HepG2 (cell line): ENCODE measurements around the gene VSIG8.

Experiments
- ASH2L ChIP-seq: fragments of 300-600, 200-600 bp; sonication (generic); IDR thresholded peaks from 2 replicates; pipeline ENCODE4 v1.7.0; 2017; ENCODE audit warnings: low read depth, mild to moderate bottlenecking, moderate library complexity, mixed read lengths, low read length; ENCODE audit not compliant: insufficient read length
- CBX1 ChIP-seq: IDR thresholded peaks from one replicate; pipeline ENCODE4 v1.6.1; 2016; ENCODE audit warnings: antibody characterized with exemption, low read depth
- CTCF ChIP-seq: sonication (generic); formaldehyde crosslinking; IDR thresholded peaks from 2 replicates; pipeline ENCODE4 v1.5.0; 2020; ENCODE audit warnings: mild to moderate bottlenecking, missing genetic modification reagents, moderate library complexity
- HNRNPL ChIP-seq: fragments of 200-400 bp; formaldehyde crosslinking; IDR thresholded peaks from 2 replicates; pipeline ENCODE4 v1.6.1; 2017; ENCODE audit warnings: mild to moderate bottlenecking, low read depth, low read length
- SP1 ChIP-seq, 2 experiments: fragments of 450-650 bp in 1 of 2; sonication (generic) in 1 of 2; formaldehyde crosslinking in 1 of 2; IDR thresholded peaks; 2 replicates each; pipeline versions ENCODE4 v1.4.0 to v1.6.1; 2016 to 2020; ENCODE audit warnings: missing genetic modification reagents in 1 of 2
- ZHX2 ChIP-seq, 2 experiments: sonication (generic) in 1 of 2; formaldehyde crosslinking in 1 of 2; IDR thresholded peaks; 2 replicates each; pipeline versions ENCODE4 v1.6.1 to v1.9.0; 2014 to 2022; ENCODE audit warnings: antibody characterized with exemption in 1 of 2, borderline replicate concordance in 1 of 2, inconsistent platforms in 1 of 2, low read depth in 1 of 2, missing genetic modification reagents in 1 of 2
- ZNF20 ChIP-seq: sonication (generic); formaldehyde crosslinking; IDR thresholded peaks from 2 replicates; pipeline ENCODE4 v1.4.0; 2020; ENCODE audit warnings: mild to moderate bottlenecking, moderate library complexity, missing genetic modification reagents
- ZNF264 ChIP-seq: sonication (generic); formaldehyde crosslinking; IDR thresholded peaks from 2 replicates; pipeline ENCODE4 v1.4.0; 2020; ENCODE audit warnings: missing genetic modification reagents

- no peak for TF ChIP-seq SP1 (IDR thresholded peaks at IDR 0.05)
- TF ChIP-seq SP1 (CRISPR knock-in tag; IDR thresholded peaks at IDR 0.05): no peak
- TF ChIP-seq CTCF (CRISPR knock-in tag): no peak
- TF ChIP-seq ZHX2 (IDR thresholded peaks at IDR 0.05; ENCODE audit: low read depth): no peak
- no peak for TF ChIP-seq ZHX2 (CRISPR knock-in tag; IDR thresholded peaks at IDR 0.05; ENCODE audit: borderline replicate concordance)
- no peak for TF ChIP-seq ZNF264
- TF ChIP-seq ZNF20 (CRISPR knock-in tag): no peak
- no peak for TF ChIP-seq CBX1
- TF ChIP-seq HNRNPL: no peak
- TF ChIP-seq ASH2L: no peak
Observed at GRCh38 chr1:159839116-159839849, 23.2 kb downstream of the VSIG8 start.
